Right renal pelvis (tissue), 4 donors: ENCODE data around the gene FAM50B. TPM values are rescaled to one million over a fixed set of nuclear protein-coding genes. Genes with fewer than 3 reads are reported as not detected.

Experiments
- DNase-seq, 4 donors: peaks; one replicate each; pipeline ENCODE4 v3.0.0-alpha.2; 2013; ENCODE audit warnings: low read depth in 4 of 4, low spot score in 3 of 4, missing footprints in 1 of 4
- polyA plus RNA-seq, 4 donors: library from polyadenylated mRNA; unstranded; fragments of 120-200 nt; gene quantifications; one replicate each; pipeline ENCODE4 v1.2.1, GENCODE V29; 2013; ENCODE audit not compliant: insufficient read length in 4 of 4

Gene FAM50B
- polyA plus RNA-seq, 4 donors: 12.1 to 15.8 (median 13.5) TPM

- DNase-seq: no peak
Measured at GRCh38 chr6:3870528-3870925, 21.4 kb downstream of the FAM50B start.

GRCh38 chr6:3871515-3871914, 22.3 kb downstream of the FAM50B start:
- DNase-seq: no peak

- no peak for DNase-seq
Measured at GRCh38 chr6:3871939-3872338, 22.8 kb downstream of the FAM50B start.

- no peak for DNase-seq
Measured at GRCh38 chr6:3872370-3872854, 23.2 kb downstream of the FAM50B start.

DNA sequence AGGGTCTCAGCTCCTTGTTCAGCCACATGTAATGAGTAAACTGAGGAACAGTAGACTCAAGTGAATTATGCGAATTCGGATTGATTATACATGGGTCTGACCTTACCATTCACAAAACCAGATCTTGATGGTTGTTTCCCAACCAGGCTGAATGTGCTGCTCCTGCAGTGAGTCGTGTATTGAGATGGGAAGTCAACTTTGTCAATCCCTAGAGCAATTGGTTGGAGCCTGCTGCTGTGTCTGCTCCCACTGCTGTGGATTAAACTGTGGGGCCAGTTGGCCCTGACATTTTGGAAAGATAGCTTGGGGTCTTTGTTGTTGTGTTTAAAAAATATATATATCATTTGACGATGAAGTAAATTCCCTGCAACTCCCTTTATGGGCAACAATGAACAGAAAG, 23.9 kb downstream of the FAM50B start:
- no peak for DNase-seq

DNA sequence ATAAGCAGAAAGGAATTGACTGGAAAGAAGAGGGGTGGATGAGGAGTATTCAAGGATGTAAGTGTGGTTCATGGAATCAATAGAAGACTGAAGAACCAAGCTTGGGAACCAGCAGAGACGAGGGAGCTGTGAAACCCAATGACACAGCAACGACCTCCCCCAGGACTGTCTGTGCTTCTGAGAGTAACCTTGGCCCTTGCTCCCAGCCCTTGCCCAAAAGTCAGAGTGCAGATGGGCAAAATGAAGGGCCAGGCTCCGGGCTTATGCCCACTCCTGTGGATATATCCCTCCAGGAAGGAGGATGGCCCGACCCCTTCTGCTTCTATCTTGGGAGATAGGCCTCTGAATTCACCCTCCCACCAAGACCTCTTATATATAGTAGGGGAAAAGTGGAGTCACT, 24.9 kb downstream of the FAM50B start:
- no peak for DNase-seq

- no peak for DNase-seq
Measured at GRCh38 chr6:3875486-3875885, 26.3 kb downstream of the FAM50B start.

DNA sequence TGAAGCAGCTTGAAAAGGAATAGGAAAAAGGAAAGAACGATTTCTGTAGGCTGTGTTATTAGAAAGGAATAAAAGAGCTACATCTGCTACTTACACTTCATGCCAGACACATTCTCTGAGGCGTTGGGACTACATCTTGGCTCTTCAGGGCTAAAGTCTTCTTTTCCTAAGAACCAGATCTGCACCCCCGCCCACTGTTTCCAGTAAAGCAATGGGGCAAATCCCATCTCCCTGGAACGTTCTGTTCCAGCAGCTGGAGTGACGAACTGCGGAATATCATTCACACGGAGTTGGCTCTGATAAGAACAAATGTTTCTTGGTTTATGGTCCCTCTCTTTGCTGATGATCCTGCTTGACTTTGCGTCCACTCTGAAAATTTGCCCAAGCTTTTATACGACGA, 26.9 kb downstream of the FAM50B start:
- DNase-seq: no peak

DNA sequence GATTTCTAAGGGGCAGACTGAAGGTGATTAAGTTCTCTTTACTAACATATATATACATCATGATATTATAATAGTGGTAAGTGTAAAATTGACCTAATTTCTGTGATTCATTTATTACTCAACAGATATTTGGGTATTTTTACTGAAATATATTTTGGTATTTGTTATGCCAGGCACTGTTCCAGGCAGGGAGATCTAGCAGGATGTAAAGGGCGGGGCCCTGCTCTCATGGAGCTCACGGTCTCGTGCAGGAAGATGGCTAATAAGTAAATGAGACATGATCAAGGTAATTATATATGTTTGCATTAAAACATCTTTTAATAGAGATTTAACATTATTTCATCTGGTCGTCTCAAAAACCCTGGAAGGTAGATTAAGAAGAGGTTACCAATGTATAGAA, 27.7 kb downstream of the FAM50B start:
- no peak for DNase-seq

DNA sequence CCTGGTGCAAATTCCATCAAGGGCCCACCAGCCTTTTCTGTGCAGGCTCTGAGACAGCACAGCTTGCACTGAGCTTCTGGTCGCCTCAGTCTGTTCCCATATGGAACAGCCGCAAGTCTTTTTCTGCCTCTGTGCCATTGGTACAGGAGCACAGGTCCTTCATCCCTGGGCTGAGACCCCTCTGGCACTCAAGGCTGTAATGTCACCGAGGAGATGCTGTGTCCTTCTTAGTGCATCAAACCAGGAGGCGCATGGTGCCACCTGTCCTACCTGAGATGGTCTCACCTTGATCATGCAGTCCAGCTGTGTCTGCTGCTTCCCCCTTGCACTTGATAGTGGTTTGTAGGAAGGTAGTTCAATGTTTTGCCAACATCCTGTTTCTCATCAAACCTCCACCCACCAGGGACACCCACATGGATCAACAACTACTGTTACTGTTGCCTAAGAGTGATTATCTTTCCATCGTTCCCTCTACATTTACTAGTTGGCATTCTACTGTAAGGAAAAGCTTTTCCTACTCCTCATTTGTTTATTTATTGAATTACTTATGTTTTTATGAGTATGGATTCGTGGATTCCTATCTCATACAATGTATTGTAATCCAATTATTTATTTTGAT, 29.0 kb downstream of the FAM50B start:
- DNase-seq: no peak

- no peak for DNase-seq
Measured at GRCh38 chr6:3879194-3879952, 30.2 kb downstream of the FAM50B start.

- no peak for DNase-seq
Measured at GRCh38 chr6:3881711-3882421, 32.7 kb downstream of the FAM50B start.

DNA sequence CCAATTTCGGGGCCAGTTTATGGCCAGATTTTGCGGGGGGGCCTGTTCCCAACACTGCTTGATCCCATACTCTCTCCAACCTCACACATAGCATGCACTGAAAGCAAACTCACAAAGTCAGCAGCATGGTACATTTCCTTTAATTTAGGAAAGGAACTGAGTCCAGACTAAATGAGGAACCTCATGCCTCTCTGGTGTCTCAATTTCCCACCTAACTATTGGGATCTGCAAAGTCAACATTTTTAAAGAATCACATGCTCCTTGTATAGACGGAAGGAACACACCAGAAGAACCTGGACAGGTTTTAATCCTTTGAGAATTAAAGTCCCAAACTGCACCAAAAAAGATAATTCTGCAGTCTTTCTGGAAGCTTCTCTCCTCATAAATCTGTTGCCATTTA, 33.3 kb downstream of the FAM50B start:
- DNase-seq: no peak

DNA sequence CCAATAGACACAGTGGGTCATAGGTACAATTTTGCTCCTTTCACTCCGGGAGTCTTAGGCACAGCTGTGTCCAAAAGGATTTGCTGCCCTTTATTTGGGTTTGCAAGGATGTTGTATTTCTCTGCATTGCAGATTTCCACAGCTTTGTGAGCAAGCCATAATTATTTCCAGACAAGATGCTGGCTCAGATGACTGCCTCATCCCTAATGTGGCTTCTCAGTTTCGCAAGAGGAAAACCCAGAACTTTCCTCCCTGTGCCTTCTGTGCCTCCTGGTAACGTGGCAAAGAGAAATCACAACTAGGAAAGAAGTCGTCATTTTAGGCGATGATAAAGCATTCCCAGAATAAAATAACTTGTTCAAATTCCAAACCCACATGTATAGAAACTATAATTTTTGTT, 33.7 kb downstream of the FAM50B start:
- DNase-seq: no peak

GRCh38 chr6:3884007-3884745, 35.0 kb downstream of the FAM50B start:
- peak in 1 of 4 donors; percentile 23 for DNase-seq

DNA sequence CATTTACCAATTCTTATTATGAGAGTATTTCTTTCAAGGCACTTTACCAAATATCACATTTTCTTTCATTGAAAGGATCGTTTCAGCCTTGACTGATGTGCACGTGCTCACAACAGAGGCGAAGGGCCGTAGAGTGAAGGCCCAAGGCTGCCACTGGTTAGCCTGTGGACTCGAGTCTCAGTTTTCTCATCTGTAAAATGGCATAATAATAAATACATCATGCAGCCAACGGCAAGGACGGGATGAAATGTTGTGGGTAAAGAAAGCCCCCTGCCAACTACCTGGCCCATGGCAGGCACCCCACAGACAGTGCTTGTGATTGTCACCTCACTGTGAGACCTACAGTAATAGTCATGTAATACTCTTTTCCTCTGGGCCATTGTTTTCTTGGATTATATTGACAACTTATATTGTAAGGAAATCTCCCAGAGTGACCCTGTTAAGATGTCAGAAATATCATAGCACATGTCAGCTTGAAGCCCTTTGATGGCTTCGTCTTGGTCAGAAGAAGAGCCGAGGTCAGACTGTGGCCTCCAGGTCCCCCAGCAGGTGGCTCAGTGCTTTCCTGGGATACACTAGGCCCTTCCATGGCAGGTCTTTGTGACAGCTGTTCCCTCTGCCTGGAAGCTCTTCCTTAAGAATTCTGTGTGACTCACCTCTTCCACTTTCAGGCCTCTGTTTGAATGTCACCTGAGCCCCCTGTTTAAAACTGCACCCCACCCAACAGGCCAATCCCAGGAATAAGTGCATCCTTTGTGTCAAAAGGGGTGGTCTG, 36.3 kb downstream of the FAM50B start:
- no peak for DNase-seq

- DNase-seq: no peak
Measured at GRCh38 chr6:3887150-3887700, 38.1 kb downstream of the FAM50B start.

- DNase-seq: no peak
Measured at GRCh38 chr6:3888153-3888957, 39.2 kb downstream of the FAM50B start.

- no peak for DNase-seq
Measured at GRCh38 chr6:3890047-3890446, 40.9 kb downstream of the FAM50B start.
